HepG2 (cell line): Measurements from ENCODE around the gene FADD. TPM values are rescaled to one million over a fixed set of nuclear protein-coding genes. Genes with fewer than 3 reads are reported as not detected.

Experiments used
- ATAC-seq: fragments of 200-7000 bp; cut with Tn5 transposase; 3 replicates; pipeline ENCODE4 v1.9.1; 2020; ENCODE audit warnings: mild to moderate bottlenecking, moderate library complexity
- BruUV-seq: library from RNA; stranded (reverse); fragments of 400-500 nt; replicated peaks from 2 replicates; lab custom pipeline; 2021; lab: Mats Ljungman, UMichigan
- CTCF ChIA-PET: fragments of 300-600 bp; formaldehyde crosslinking; extraction: SDS; loops from one replicate; lab custom pipeline; 2021; ENCODE audit warnings: low total read pairs, inconsistent platforms, low intra/inter-chr PET ratio; lab: Yijun Ruan, JAX
- POLR2A ChIA-PET: fragments of 350-600 bp; sonication (Branson Sonifier 250); formaldehyde crosslinking; loops from one replicate; lab custom pipeline; 2020; ENCODE audit warnings: antibody characterized with exemption, inconsistent platforms; lab: Yijun Ruan, JAX
- DNase-seq: peaks from one replicate; pipeline ENCODE4 v3.0.0-alpha.2; 2015; ENCODE audit warnings: low spot score
- FAIRE-seq: peaks from 3 replicates; lab custom pipeline; 2011; peaks lifted over from hg19 to GRCh38; lab: Jason Lieb, UNC
- H2AFZ ChIP-seq: one replicate; pipeline ENCODE4 v1.6.1; 2011; ENCODE audit warnings: low read length, inconsistent platforms
- H3K27ac ChIP-seq: fragments of 300-600 bp; 3 replicates; pipeline ENCODE4 v1.8.0; 2011; ENCODE audit warnings: mixed run types, mild to moderate bottlenecking, mixed read lengths, low read length, inconsistent platforms; ENCODE audit not compliant: insufficient read depth; ENCODE audit errors: extremely low read length
- H3K27me3 ChIP-seq, 2 experiments: fragments of 200-600 bp in 1 of 2; 2 replicates in 1 of 2; 3 replicates in 1 of 2; pipeline versions ENCODE4 v1.6.0 to v1.8.0; 2011; ENCODE audit warnings: low read length in 2 of 2, mild to moderate bottlenecking in 2 of 2, moderate library complexity in 2 of 2, inconsistent platforms in 1 of 2; ENCODE audit not compliant: insufficient read depth in 2 of 2, control insufficient read depth in 1 of 2
- H3K36me3 ChIP-seq, 2 experiments: fragments of 200-600 bp in 1 of 2; replicated peaks in 1 of 2; 2 replicates in 1 of 2; 3 replicates in 1 of 2; pipeline versions ENCODE4 v1.5.1 to v1.8.0; 2011; ENCODE audit warnings: low read length in 2 of 2, inconsistent platforms in 1 of 2; ENCODE audit not compliant: insufficient read depth in 2 of 2, control insufficient read depth in 1 of 2
- H3K4me1 ChIP-seq: 2 replicates; pipeline ENCODE4 v1.5.1; 2012; ENCODE audit warnings: low read length, inconsistent platforms; ENCODE audit not compliant: insufficient read depth
- H3K4me2 ChIP-seq: 2 replicates; pipeline ENCODE4 v1.6.0; 2011; ENCODE audit warnings: low read depth, low read length, inconsistent platforms
- H3K4me3 ChIP-seq, 3 experiments: fragments of 200-600 bp in 1 of 3; sonication (generic), shearing (Covaris generic) in 1 of 3; replicated peaks in 1 of 3; 2 replicates each; pipeline ENCODE4 v1.5.1; 2011 to 2016; ENCODE audit warnings: low read length in 3 of 3, inconsistent platforms in 2 of 3, low read depth in 2 of 3, mild to moderate bottlenecking in 2 of 3, control low read depth in 1 of 3, mixed read lengths in 1 of 3; ENCODE audit not compliant: insufficient read depth in 1 of 3
- H3K79me2 ChIP-seq: one replicate; pipeline ENCODE4 v1.6.1; 2011; ENCODE audit warnings: low read length, inconsistent platforms; ENCODE audit not compliant: insufficient read depth
- H3K9ac ChIP-seq: 2 replicates; pipeline ENCODE4 v1.6.0; 2011; ENCODE audit warnings: mild to moderate bottlenecking, low read depth, low read length, inconsistent platforms; ENCODE audit not compliant: insufficient read depth
- H3K9me3 ChIP-seq: 2 replicates; pipeline ENCODE4 v1.5.1; 2012; ENCODE audit warnings: mild to moderate bottlenecking, low read length
- H4K20me1 ChIP-seq: 2 replicates; pipeline ENCODE4 v1.6.0; 2011; ENCODE audit warnings: inconsistent platforms, mild to moderate bottlenecking, low read length, moderate library complexity; ENCODE audit not compliant: insufficient read depth
- ARNT ChIP-seq: fragments of 450-650 bp; IDR thresholded peaks from 2 replicates; pipeline ENCODE4 v1.6.1; 2017
- BRCA1 ChIP-seq: sonication (generic); formaldehyde crosslinking; IDR thresholded peaks from 2 replicates; pipeline ENCODE4 v1.4.0; 2020; ENCODE audit warnings: missing genetic modification reagents
- HNF4G ChIP-seq, 2 experiments: sonication (generic) in 1 of 2; formaldehyde crosslinking in 1 of 2; IDR thresholded peaks; 2 replicates each; pipeline versions ENCODE4 v1.4.0 to v1.6.1; 2011 to 2020; ENCODE audit warnings: borderline replicate concordance in 2 of 2, low read depth in 2 of 2, mild to moderate bottlenecking in 2 of 2, low read length in 1 of 2, missing genetic modification reagents in 1 of 2, moderate library complexity in 1 of 2
- MAF1 ChIP-seq: sonication (generic); formaldehyde crosslinking; IDR thresholded peaks from 2 replicates; pipeline ENCODE4 v1.5.0; 2020; ENCODE audit warnings: missing genetic modification reagents, borderline replicate concordance
- MEIS1 ChIP-seq: sonication (generic); formaldehyde crosslinking; IDR thresholded peaks from 2 replicates; pipeline ENCODE4 v1.9.0; 2021; ENCODE audit warnings: mild to moderate bottlenecking, missing genetic modification reagents, moderate library complexity, borderline replicate concordance
- MTA3 ChIP-seq: sonication (generic); formaldehyde crosslinking; IDR thresholded peaks from 2 replicates; pipeline ENCODE4 v1.4.0; 2020; ENCODE audit warnings: missing genetic modification reagents
- MXI1 ChIP-seq: IDR thresholded peaks from 3 replicates; pipeline ENCODE4 v1.6.1; 2012; ENCODE audit warnings: low read depth, low read length, inconsistent platforms, borderline replicate concordance
- NONO ChIP-seq, 2 experiments: fragments of 450-650 bp in 1 of 2; sonication (generic) in 1 of 2; formaldehyde crosslinking in 1 of 2; IDR thresholded peaks in 1 of 2; conservative IDR thresholded peaks in 1 of 2; 2 replicates each; pipeline versions ENCODE4 v1.6.1 to v1.8.0; 2017 to 2022; ENCODE audit warnings: mild to moderate bottlenecking in 1 of 2, missing genetic modification reagents in 1 of 2, moderate library complexity in 1 of 2
- THYN1 ChIP-seq: sonication (generic); formaldehyde crosslinking; IDR thresholded peaks from 2 replicates; pipeline ENCODE4 v1.8.1; 2023; ENCODE audit warnings: low read depth, mild to moderate bottlenecking, moderate library complexity, missing genetic modification reagents, borderline replicate concordance
- ZFP1 ChIP-seq: IDR thresholded peaks from 2 replicates; pipeline ENCODE4 v1.6.1; 2016
- ZNF354B ChIP-seq: sonication (generic); formaldehyde crosslinking; IDR thresholded peaks from 2 replicates; pipeline ENCODE4 v1.8.0; 2022; ENCODE audit warnings: mild to moderate bottlenecking, missing genetic modification reagents
- ZNF484 ChIP-seq: sonication (generic); formaldehyde crosslinking; IDR thresholded peaks from 2 replicates; pipeline ENCODE4 v1.5.1; 2020; ENCODE audit warnings: mild to moderate bottlenecking, low read depth, missing genetic modification reagents, borderline replicate concordance
- ZNF557 ChIP-seq: sonication (generic); formaldehyde crosslinking; IDR thresholded peaks from 2 replicates; pipeline ENCODE4 v1.4.0; 2020; ENCODE audit warnings: missing genetic modification reagents
- ZNF773 ChIP-seq: sonication (generic); formaldehyde crosslinking; IDR thresholded peaks from 2 replicates; pipeline ENCODE4 v1.4.0; 2020; ENCODE audit warnings: missing genetic modification reagents, borderline replicate concordance
- WGBS: methylation state at CpG from one replicate; pipeline ENCODE4 v1.1.6; 2017; ENCODE audit warnings: low lambda C conversion rate; 5-methylcytosine and 5-hydroxymethylcytosine counted together
- in situ Hi-C: cut with HindIII; loops from 2 replicates; pipeline ENCODE4 v1.10.0; 2017; ENCODE audit warnings: low pct_unique_long_range_greater_than_20kb; ENCODE audit not compliant: extremely low pct_ligation_motif_present
- intact Hi-C: fragments of 100-400 bp; cut with micrococcal nuclease; formaldehyde crosslinking; loops from one replicate; pipeline ENCODE4 v1.10.0; 2022; ENCODE audit not compliant: unreplicated experiment
- polyA plus RNA-seq, 8 experiments: library from polyadenylated mRNA; depleted of rRNA in 3 of 8; stranded (reverse) in 7 of 8; unstranded in 1 of 8; fragments of >200 nt; fragmentation: Illumina TruSeq in 4 of 8; extraction: Trizol in 4 of 8; gene quantifications; 2 replicates each; pipeline versions ENCODE4 v1.2.1 to v1.2.3, GENCODE V29; 2011 to 2016; ENCODE audit warnings: low read depth in 4 of 8, missing spikeins in 1 of 8, mixed read lengths in 1 of 8; ENCODE audit not compliant: insufficient read depth in 1 of 8
- total RNA-seq, 5 experiments: library from RNA; depleted of rRNA; stranded (reverse); fragments of >200 nt; fragmentation: Illumina TruSeq; extraction: Trizol; gene quantifications; 2 replicates each; pipeline ENCODE4 v1.2.3, GENCODE V29; 2016; ENCODE audit warnings: low read depth in 1 of 5
- TF ChIP-seq, protein P1 (sequence below): sonication (generic); formaldehyde crosslinking; IDR thresholded peaks from 2 replicates; pipeline ENCODE4 v1.5.0; 2020; ENCODE audit warnings: mild to moderate bottlenecking, missing genetic modification reagents, borderline replicate concordance

FADD gene
- total and polyA plus RNA-seq, 2 of the 13 experiments (the other 11 are each of a cell fraction or from before 2014, with no cell fraction given) = 14.2 to 22.2 TPM

DNA sequence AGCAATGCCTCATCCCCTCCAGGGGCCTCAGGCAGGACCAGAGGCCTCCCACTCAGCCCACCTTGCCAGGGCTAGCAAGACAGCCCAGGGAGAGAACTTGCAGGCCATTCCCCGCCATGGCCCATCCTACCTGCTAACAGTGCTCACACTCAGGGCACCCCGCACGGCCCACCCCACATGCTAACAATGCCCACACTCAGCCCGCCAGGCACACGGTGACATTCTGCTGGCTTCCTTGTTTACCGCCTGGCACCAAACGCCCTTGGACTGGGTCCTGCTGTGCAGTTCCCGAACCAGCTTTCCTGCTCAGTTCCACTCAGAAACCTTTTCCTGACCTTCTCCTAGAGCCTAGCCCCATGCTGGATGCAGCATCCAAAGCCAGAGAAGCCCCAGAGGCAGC is 33.5 kb upstream of the FADD start (continued):
- TF ChIP-seq, protein P1, sequence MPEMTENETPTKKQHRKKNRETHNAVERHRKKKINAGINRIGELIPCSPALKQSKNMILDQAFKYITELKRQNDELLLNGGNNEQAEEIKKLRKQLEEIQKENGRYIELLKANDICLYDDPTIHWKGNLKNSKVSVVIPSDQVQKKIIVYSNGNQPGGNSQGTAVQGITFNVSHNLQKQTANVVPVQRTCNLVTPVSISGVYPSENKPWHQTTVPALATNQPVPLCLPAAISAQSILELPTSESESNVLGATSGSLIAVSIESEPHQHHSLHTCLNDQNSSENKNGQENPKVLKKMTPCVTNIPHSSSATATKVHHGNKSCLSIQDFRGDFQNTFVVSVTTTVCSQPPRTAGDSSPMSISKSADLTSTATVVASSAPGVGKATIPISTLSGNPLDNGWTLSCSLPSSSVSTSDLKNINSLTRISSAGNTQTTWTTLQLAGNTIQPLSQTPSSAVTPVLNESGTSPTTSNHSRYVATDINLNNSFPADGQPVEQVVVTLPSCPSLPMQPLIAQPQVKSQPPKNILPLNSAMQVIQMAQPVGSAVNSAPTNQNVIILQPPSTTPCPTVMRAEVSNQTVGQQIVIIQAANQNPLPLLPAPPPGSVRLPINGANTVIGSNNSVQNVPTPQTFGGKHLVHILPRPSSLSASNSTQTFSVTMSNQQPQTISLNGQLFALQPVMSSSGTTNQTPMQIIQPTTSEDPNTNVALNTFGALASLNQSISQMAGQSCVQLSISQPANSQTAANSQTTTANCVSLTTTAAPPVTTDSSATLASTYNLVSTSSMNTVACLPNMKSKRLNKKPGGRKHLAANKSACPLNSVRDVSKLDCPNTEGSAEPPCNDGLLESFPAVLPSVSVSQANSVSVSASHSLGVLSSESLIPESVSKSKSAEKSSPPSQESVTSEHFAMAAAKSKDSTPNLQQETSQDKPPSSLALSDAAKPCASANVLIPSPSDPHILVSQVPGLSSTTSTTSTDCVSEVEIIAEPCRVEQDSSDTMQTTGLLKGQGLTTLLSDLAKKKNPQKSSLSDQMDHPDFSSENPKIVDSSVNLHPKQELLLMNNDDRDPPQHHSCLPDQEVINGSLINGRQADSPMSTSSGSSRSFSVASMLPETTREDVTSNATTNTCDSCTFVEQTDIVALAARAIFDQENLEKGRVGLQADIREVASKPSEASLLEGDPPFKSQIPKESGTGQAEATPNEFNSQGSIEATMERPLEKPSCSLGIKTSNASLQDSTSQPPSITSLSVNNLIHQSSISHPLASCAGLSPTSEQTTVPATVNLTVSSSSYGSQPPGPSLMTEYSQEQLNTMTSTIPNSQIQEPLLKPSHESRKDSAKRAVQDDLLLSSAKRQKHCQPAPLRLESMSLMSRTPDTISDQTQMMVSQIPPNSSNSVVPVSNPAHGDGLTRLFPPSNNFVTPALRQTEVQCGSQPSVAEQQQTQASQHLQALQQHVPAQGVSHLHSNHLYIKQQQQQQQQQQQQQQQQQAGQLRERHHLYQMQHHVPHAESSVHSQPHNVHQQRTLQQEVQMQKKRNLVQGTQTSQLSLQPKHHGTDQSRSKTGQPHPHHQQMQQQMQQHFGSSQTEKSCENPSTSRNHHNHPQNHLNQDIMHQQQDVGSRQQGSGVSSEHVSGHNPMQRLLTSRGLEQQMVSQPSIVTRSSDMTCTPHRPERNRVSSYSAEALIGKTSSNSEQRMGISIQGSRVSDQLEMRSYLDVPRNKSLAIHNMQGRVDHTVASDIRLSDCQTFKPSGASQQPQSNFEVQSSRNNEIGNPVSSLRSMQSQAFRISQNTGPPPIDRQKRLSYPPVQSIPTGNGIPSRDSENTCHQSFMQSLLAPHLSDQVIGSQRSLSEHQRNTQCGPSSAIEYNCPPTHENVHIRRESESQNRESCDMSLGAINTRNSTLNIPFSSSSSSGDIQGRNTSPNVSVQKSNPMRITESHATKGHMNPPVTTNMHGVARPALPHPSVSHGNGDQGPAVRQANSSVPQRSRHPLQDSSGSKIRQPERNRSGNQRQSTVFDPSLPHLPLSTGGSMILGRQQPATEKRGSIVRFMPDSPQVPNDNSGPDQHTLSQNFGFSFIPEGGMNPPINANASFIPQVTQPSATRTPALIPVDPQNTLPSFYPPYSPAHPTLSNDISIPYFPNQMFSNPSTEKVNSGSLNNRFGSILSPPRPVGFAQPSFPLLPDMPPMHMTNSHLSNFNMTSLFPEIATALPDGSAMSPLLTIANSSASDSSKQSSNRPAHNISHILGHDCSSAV = no peak
- TF ChIP-seq MTA3 (CRISPR knock-in tag) (no peak), BRCA1 (no peak)
- TF ChIP-seq, all 625 proteins: peak for 0

DNA sequence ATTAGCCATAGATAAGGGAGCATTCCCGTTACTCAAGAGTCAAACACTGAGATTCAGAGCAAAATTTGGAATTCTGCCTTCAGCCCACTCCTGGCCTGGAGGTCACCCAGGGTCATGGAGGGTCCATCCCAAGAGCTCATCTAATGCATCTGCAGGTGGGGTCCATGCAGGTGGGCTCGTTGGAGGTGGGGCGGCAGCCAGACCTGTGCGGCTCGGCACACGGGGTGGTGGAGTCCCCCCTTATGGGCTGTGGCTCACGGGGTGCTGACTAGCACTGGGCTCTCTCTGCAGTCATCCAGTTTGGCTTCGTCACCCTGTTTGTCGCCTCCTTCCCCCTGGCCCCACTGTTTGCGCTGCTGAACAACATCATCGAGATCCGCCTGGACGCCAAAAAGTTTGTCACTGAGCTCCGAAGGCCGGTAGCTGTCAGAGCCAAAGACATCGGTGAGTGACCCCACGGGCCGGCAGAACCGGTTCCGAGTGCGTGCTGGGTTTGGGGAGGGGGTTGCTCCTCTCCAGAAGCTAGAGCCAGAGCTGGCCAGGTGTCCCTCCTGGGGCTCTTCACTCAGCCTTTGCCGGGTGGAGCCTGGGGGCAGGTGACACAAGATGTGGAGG is 32.4 kb upstream of the FADD start:
- CTCF ChIA-PET = no interaction called here
- no peak for DNase-seq
- Histone ChIP-seq H3K27me3 (peaks cover 0 to 36% of the 10 kb centered on the region in 2 experiments; a peak in 3 of 5 replicates), H3K9ac (no peak overlapping the region), H4K20me1 (no peaks in the 10 kb centered on the region; the same call in 1 of the 2 replicates), H3K79me2 (no peaks in the 10 kb centered on the region), H3K36me3 (no peaks in the 10 kb centered on the region), H3K4me1 (peaks cover 16% of the 10 kb centered on the region; the same call in 1 of the 2 replicates), H3K4me2 (no peak overlapping the region), H2AFZ (no peak overlapping the region), H3K4me3 (no peak overlapping the region), H3K27ac (no peak overlapping the region), H3K9me3 (no peaks in the 10 kb centered on the region)
- in situ Hi-C loops (no loop called here), intact Hi-C loops (no loop called here)
- POLR2A ChIA-PET = no interaction called here
- no peak for FAIRE-seq
- no peak for ATAC-seq
- 33% methylated on average over 7 of the region's 22 CpGs for WGBS
- no TSS peak for BruUV-seq
- TF ChIP-seq NONO (IDR thresholded peaks at IDR 0.05) (no peak), NONO (CRISPR knock-in tag; conservative IDR thresholded peaks at IDR 0.05) (no peak), ZNF354B (CRISPR knock-in tag) (no peak), MAF1 (CRISPR knock-in tag) (no peak), HNF4G (IDR thresholded peaks at IDR 0.05; ENCODE audit: borderline replicate concordance, low read depth, low read length) (no peak), HNF4G (CRISPR knock-in tag; IDR thresholded peaks at IDR 0.05; ENCODE audit: borderline replicate concordance, low read depth) (no peak), MXI1 (no peak), ZFP1 (CRISPR knock-in tag) (no peak), THYN1 (CRISPR knock-in tag) (no peak), ZNF773 (CRISPR knock-in tag) (no peak), ZNF557 (CRISPR knock-in tag) (no peak), ZNF484 (no peak), MEIS1 (CRISPR knock-in tag) (no peak), ARNT (no peak)
